Skeletal muscle satellite cell (primary cell): ENCODE measurements around the gene ZNF417.
"Not testable (repeated sequence)": the region's sequence is repeated elsewhere in the genome, so short reads cannot be mapped to it uniquely, and the experiment has no call there.

Experiments used
- H3K27me3 ChIP-seq: 2 replicates; pipeline ENCODE4 v1.7.0; 2013; ENCODE audit warnings: low read length; ENCODE audit not compliant: control insufficient read depth, insufficient read depth
- H3K36me3 ChIP-seq: 2 replicates; pipeline ENCODE4 v1.7.0; 2013; ENCODE audit warnings: mild to moderate bottlenecking, control low read depth, low read length; ENCODE audit not compliant: insufficient read depth
- H3K4me1 ChIP-seq: 2 replicates; pipeline ENCODE4 v1.7.0; 2013; ENCODE audit warnings: low read length; ENCODE audit not compliant: control insufficient read depth, insufficient read depth
- H3K4me2 ChIP-seq: 2 replicates; pipeline ENCODE4 v1.7.0; 2013; ENCODE audit warnings: mild to moderate bottlenecking, low read length
- H3K4me3 ChIP-seq: 2 replicates; pipeline ENCODE4 v1.7.0; 2013; ENCODE audit warnings: low read length
- H3K9ac ChIP-seq: 2 replicates; pipeline ENCODE4 v1.7.0; 2013; ENCODE audit warnings: mild to moderate bottlenecking, low read depth, low read length, moderate library complexity
- H3K9me3 ChIP-seq: replicated peaks from 2 replicates; pipeline ENCODE4 v1.7.0; 2013; ENCODE audit warnings: mild to moderate bottlenecking, control low read depth, low read length

ZNF417 gene

GRCh38 chr19:57934820-57935665 is 18.7 kb upstream of the ZNF417 start, which contains the start of gene ZNF418:
Gene ZNF418, minus strand, starts transcription at chr19:57935402. Its CDS starts 1,580 bp downstream, at chr19:57933822.
- H3K4me3 ChIP-seq = peak within 1 kb of the TSS; percentile 83
- peak within 1 kb of the TSS; percentile 83 for H3K9ac ChIP-seq

GRCh38 chr19:57927587-57927986 is 11.2 kb upstream of the ZNF417 start:
- no peak overlapping the region for H3K9ac ChIP-seq
- no peaks in the 10 kb centered on the region for H3K4me1 ChIP-seq
- H3K4me3 ChIP-seq = no peak overlapping the region
- peaks cover 26% of the 10 kb centered on the region for H3K9me3 ChIP-seq
- H3K36me3 ChIP-seq = peaks cover 65% of the 10 kb centered on the region
- no peak overlapping the region for H3K4me2 ChIP-seq
- H3K27me3 ChIP-seq = no peaks in the 10 kb centered on the region

More at GRCh38 chr19:57934820-57935665, 18.7 kb upstream of the ZNF417 start, which contains the start of gene ZNF418:
- Histone ChIP-seq H3K27me3 (no peaks in the 10 kb centered on the region), H3K36me3 (peaks cover 22% of the 10 kb centered on the region), H3K4me1 (no peaks in the 10 kb centered on the region), H3K4me2 (peak within 1 kb of the TSS; percentile 84), H3K9me3 (no peaks in the 10 kb centered on the region)

- Histone ChIP-seq H3K9me3 (no peaks in the 10 kb centered on the region), H3K4me2 (no peak overlapping the region), H3K4me1 (peaks cover 8% of the 10 kb centered on the region), H3K27me3 (no peaks in the 10 kb centered on the region), H3K36me3 (peaks cover 26% of the 10 kb centered on the region), H3K9ac (no peak overlapping the region), H3K4me3 (no peak overlapping the region)
Observed at GRCh38 chr19:57914531-57914930, 1.9 kb downstream of the ZNF417 start.

GRCh38 chr19:57907394-57907793 is 9.0 kb downstream of the ZNF417 start:
- peaks cover 33% of the 10 kb centered on the region for H3K36me3 ChIP-seq
- no peak overlapping the region for H3K4me3 ChIP-seq
- no peak overlapping the region for H3K9ac ChIP-seq
- H3K9me3 ChIP-seq = no peaks in the 10 kb centered on the region
- H3K4me1 ChIP-seq = no peaks in the 10 kb centered on the region
- H3K27me3 ChIP-seq = no peaks in the 10 kb centered on the region
- no peak overlapping the region for H3K4me2 ChIP-seq

DNA sequence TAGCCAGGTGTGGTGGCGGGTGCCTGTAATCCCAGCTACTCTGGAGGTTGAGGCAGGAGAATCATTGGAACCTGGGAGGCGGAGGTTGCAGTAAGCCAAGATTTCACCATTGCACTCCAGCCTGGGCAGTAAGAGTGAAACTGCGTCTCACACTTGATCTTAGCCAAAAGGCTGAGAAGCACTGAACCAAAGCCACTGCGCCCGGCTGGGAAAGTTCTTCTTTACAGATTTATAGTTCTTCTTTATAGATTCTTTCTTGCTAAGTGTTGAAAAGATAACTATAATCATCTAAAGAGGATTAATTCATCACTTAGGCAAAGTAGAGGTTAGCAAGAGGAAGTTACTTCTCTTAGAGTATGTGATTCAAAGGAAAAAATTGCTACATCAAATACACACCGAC is 11.1 kb downstream of the ZNF417 start:
- no peak overlapping the region for H3K4me2 ChIP-seq
- no peaks in the 10 kb centered on the region for H3K4me1 ChIP-seq
- H3K36me3 ChIP-seq = peaks cover 17% of the 10 kb centered on the region
- no peak overlapping the region for H3K9ac ChIP-seq
- no peak overlapping the region for H3K4me3 ChIP-seq
- no peaks in the 10 kb centered on the region for H3K9me3 ChIP-seq
- H3K27me3 ChIP-seq = no peaks in the 10 kb centered on the region

DNA sequence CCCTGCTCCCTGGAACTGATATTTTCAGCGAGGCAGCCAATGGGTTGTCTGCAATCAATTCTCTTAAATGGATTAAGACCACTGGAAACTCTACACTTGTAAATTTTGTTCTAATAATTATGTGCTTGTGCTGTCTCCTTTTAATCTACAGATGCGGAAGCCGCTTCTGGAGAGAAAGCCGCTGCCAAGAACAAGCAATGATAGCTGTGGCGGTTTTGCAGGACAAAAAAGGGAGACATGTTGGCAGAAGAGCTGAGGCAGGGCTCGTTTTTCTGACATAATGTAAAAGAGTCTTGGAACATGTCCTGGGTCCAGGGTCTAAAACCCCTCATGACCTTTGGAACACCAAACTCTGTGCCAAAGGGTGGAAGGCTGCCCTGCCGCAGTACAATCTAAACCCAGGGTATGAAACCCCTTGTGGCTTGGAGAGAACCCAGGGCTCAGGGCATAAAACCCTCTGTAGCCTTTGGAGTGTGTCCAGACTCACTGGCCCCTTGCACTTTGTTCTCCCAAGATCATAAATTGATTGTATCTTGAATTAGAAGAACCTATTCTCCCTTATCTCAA is 12.7 kb downstream of the ZNF417 start:
- no peaks in the 10 kb centered on the region for H3K4me1 ChIP-seq
- peaks cover 11% of the 10 kb centered on the region for H3K36me3 ChIP-seq
- H3K9ac ChIP-seq = no peak overlapping the region
- H3K4me2 ChIP-seq = no peak overlapping the region
- H3K27me3 ChIP-seq = no peaks in the 10 kb centered on the region
- H3K4me3 ChIP-seq = no peak overlapping the region
- H3K9me3 ChIP-seq = no peaks in the 10 kb centered on the region

DNA sequence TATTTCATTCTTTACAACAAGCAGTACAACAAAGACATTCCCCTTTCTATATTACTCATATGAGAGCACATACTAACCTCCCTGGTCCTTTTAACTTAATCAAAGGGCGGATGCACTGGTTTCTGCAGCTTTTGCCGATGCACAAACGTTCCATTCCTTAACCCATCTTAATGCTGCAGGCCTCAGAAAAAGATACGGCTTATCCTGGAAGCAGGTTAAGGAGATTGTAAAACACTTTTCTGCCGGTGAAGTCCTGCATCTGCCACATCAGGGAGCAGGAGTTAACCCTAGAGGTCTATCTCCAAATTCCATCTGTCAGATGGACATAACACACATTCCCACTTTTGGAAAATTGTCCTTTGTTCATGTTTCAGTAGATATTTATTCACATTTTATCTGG is 16.1 kb downstream of the ZNF417 start:
- Histone ChIP-seq H3K27me3 (no peaks in the 10 kb centered on the region), H3K9me3 (no peaks in the 10 kb centered on the region), H3K4me3 (no peak overlapping the region), H3K9ac (no peak overlapping the region), H3K4me1 (no peaks in the 10 kb centered on the region), H3K36me3 (no peaks in the 10 kb centered on the region), H3K4me2 (no peak overlapping the region)

GRCh38 chr19:57890706-57891105 is 25.7 kb downstream of the ZNF417 start:
- not testable (repeated sequence) for H3K9ac ChIP-seq, H3K4me1 ChIP-seq, H3K4me3 ChIP-seq, H3K9me3 ChIP-seq, H3K4me2 ChIP-seq, H3K27me3 ChIP-seq, H3K36me3 ChIP-seq

DNA sequence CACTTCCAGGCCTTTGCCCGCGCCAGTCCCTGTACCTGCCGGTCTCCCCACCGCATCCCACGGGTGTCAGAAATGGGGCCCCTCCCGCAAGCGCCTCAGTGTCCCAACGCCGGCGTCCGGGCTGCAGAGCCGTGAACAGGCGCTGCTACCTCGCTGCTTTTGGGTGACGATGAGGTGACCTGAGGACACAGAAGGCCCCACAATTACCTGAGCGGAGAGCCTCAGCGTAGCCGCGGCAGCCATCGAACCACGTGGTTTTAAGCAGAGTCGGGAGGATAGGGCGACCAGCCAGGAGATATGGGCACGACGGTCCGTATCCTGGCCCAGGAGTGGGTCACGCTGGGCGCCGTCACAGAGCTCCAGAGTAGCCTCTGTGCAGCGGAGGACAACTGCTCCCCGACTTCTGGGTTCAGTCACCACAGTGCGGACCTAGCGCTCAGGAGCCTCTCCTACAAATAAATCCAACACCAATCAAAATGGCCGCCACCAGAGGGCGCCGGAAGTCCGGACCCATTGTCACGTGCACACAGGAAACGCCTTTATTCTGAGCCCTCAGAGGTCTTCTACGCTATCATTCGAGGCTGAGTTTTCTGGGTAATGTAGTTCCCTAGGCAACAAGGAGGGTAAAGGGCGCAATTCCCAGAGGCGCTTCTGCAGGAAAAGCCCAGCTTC is 27.7 kb downstream of the ZNF417 start, which contains the start of gene ZNF814:
Gene ZNF814 (minus strand): TSS at position 478 of the 672 bp plus-strand sequence. CDS start 235 bp downstream, at position 243.
- Histone ChIP-seq H3K36me3 (no peaks in the 10 kb centered on the region), H3K4me2 (peak within 1 kb of the TSS; percentile 91), H3K4me3 (peak within 1 kb of the TSS; percentile 96), H3K9me3 (no peaks in the 10 kb centered on the region), H3K4me1 (no peaks in the 10 kb centered on the region), H3K27me3 (no peaks in the 10 kb centered on the region), H3K9ac (peak within 1 kb of the TSS; percentile 85)

GRCh38 chr19:57888107-57888559 is 28.3 kb downstream of the ZNF417 start:
- Histone ChIP-seq H3K4me2 (peak overlapping the region; percentile 91), H3K4me1 (no peaks in the 10 kb centered on the region), H3K4me3 (peak overlapping the region; percentile 96), H3K9ac (peak overlapping the region; percentile 85), H3K27me3 (no peaks in the 10 kb centered on the region), H3K36me3 (no peaks in the 10 kb centered on the region), H3K9me3 (no peaks in the 10 kb centered on the region)

DNA sequence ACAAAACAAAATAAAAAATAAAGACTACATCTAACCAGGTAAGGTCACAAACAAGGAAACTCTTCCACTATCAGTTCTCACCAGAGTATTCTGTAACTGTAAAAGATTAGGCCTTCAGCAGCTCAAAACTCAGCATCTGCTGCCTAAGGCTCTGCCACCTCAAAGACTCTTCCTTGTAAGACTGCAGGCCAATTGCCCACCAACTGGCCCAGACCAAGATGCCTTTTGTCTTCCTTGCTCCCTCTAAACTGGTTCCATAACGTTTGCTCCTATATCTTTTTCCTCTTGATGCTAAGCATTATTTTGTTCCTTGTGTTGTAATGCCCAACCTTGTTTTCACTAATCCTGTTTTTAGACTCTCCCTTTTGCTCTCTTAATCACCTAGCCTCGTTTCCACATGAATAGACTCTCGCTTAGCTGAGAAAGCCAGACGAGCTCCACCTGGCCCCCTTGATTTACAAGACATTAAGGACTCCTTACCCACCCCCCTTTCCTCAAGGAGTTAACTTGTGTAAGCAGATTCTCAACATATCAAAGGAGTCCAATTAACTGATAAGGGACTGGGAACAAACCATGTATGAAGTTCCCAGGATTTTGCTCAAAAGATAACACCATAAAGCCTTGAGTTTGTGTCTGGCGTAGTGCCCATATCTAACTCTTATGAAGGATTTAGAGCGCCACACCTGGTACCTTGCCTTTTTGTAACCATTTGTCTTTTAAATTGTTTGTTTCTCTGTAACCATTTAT is 29.0 kb downstream of the ZNF417 start:
- Histone ChIP-seq H3K9ac (peak overlapping the region; percentile 85), H3K9me3 (no peaks in the 10 kb centered on the region)

More for the DNA sequence above, 29.0 kb downstream of the ZNF417 start:
- H3K4me3 ChIP-seq = peak overlapping the region; percentile 96
- peak overlapping the region; percentile 91 for H3K4me2 ChIP-seq
- H3K4me1 ChIP-seq = no peaks in the 10 kb centered on the region
- H3K27me3 ChIP-seq = no peaks in the 10 kb centered on the region
- no peaks in the 10 kb centered on the region for H3K36me3 ChIP-seq
